H1 (cell line): ENCODE measurements around the gene MECR. TPM values are rescaled to one million over a fixed set of nuclear protein-coding genes. Genes with fewer than 3 reads are reported as not detected.

Experiments used
- CTCF ChIA-PET: fragments of 300-600 bp; sonication (Branson Sonifier 250); formaldehyde crosslinking; loops from one replicate; lab custom pipeline; 2021; ENCODE audit not compliant: partially characterized antibody; lab: Charles Lee
- POLR2A ChIA-PET: fragments of 300-600 bp; sonication (Branson Sonifier 250); formaldehyde crosslinking; loops from one replicate; lab custom pipeline; 2021; ENCODE audit warnings: inconsistent platforms; ENCODE audit not compliant: partially characterized antibody; lab: Charles Lee
- DNase-seq, 2 experiments: peaks; one replicate each; pipeline versions ENCODE4 v3.0.0 to v3.0.0-alpha.2; 2010 to 2022; ENCODE audit warnings: low spot score in 2 of 2, low read depth in 1 of 2, mixed read lengths in 1 of 2
- FAIRE-seq: peaks from 2 replicates; lab custom pipeline; 2011; peaks lifted over from hg19 to GRCh38; lab: Jason Lieb, UNC
- H2AFZ ChIP-seq: 2 replicates; pipeline ENCODE4 v1.8.1; 2012; ENCODE audit warnings: low read length, inconsistent platforms
- H2AK5ac ChIP-seq: 2 replicates; pipeline ENCODE4 v1.6.1; 2013; ENCODE audit warnings: low read depth, low read length
- H2BK120ac ChIP-seq: replicated peaks from 2 replicates; pipeline ENCODE3; 2013; ENCODE audit warnings: low read depth, low read length, inconsistent platforms
- H2BK12ac ChIP-seq: 2 replicates; pipeline ENCODE4 v1.6.1; 2013; ENCODE audit warnings: low read depth, low read length
- H2BK15ac ChIP-seq: 2 replicates; pipeline ENCODE4 v1.6.1; 2013; ENCODE audit warnings: low read length
- H2BK20ac ChIP-seq: 2 replicates; pipeline ENCODE4 v1.6.1; 2013; ENCODE audit warnings: low read length
- H2BK5ac ChIP-seq: 2 replicates; pipeline ENCODE4 v1.6.1; 2013; ENCODE audit warnings: low read depth, low read length
- H3K14ac ChIP-seq: 2 replicates; pipeline ENCODE4 v1.6.1; 2013; ENCODE audit warnings: inconsistent platforms; ENCODE audit not compliant: insufficient read length
- H3K18ac ChIP-seq: 2 replicates; pipeline ENCODE4 v1.6.1; 2013; ENCODE audit warnings: low read length; ENCODE audit errors: extremely low read depth
- H3K23ac ChIP-seq: 2 replicates; pipeline ENCODE4 v1.6.1; 2013; ENCODE audit warnings: inconsistent platforms; ENCODE audit not compliant: insufficient read length
- H3K23me2 ChIP-seq: 2 replicates; pipeline ENCODE4 v1.6.1; 2013; ENCODE audit warnings: low read depth, low read length
- H3K27ac ChIP-seq: 2 replicates; pipeline ENCODE4 v1.6.1; 2011; ENCODE audit warnings: low read depth, low read length, inconsistent platforms
- H3K27me3 ChIP-seq, 4 experiments: replicated peaks in 1 of 4; 1 replicate in 1 of 4; 2 replicates in 3 of 4; pipeline versions ENCODE4 v1.6.1 to v1.8.1; 2011 to 2013; ENCODE audit warnings: low read length in 3 of 4, mild to moderate bottlenecking in 3 of 4, inconsistent platforms in 2 of 4, mixed read lengths in 2 of 4, moderate library complexity in 1 of 4; ENCODE audit not compliant: control insufficient read depth in 3 of 4, insufficient read depth in 3 of 4; ENCODE audit errors: extremely low read depth in 1 of 4
- H3K36me3 ChIP-seq, 4 experiments: 2 replicates each; pipeline versions ENCODE4 v1.6.1 to v1.8.1; 2011 to 2013; ENCODE audit warnings: mild to moderate bottlenecking in 4 of 4, low read length in 3 of 4, moderate library complexity in 2 of 4, control low read depth in 1 of 4, inconsistent platforms in 1 of 4; ENCODE audit not compliant: insufficient read depth in 4 of 4, control insufficient read depth in 2 of 4
- H3K4ac ChIP-seq: replicated peaks from 2 replicates; pipeline ENCODE3; 2013; ENCODE audit warnings: low read length, low read depth, mixed read lengths, inconsistent platforms; ENCODE audit not compliant: insufficient read length
- H3K4me1 ChIP-seq, 4 experiments: replicated peaks in 1 of 4; 1 replicate in 1 of 4; 2 replicates in 3 of 4; pipeline versions ENCODE4 v1.6.1 to v1.8.1; 2011 to 2013; ENCODE audit warnings: low read length in 3 of 4, inconsistent platforms in 2 of 4, mixed read lengths in 1 of 4; ENCODE audit not compliant: insufficient read depth in 4 of 4, control insufficient read depth in 3 of 4
- H3K4me2 ChIP-seq, 2 experiments: 2 replicates each; pipeline versions ENCODE4 v1.6.1 to v1.8.1; 2011 to 2013; ENCODE audit warnings: low read depth in 2 of 2, low read length in 2 of 2, control low read depth in 1 of 2, inconsistent platforms in 1 of 2, mild to moderate bottlenecking in 1 of 2; ENCODE audit not compliant: insufficient read depth in 1 of 2
- H3K4me3 ChIP-seq, 4 experiments: fragments of 200-600, 300-600 bp in 1 of 4; sonication (generic), shearing (Covaris generic), sonication (Bioruptor Twin) in 1 of 4; 2 replicates each; pipeline versions ENCODE4 v1.5.1 to v1.8.1; 2011 to 2016; ENCODE audit warnings: low read length in 4 of 4, low read depth in 3 of 4, control low read depth in 2 of 4, inconsistent platforms in 2 of 4, mild to moderate bottlenecking in 2 of 4, mixed read lengths in 1 of 4, moderate library complexity in 1 of 4; ENCODE audit not compliant: insufficient read depth in 2 of 4; ENCODE audit errors: extremely low read depth in 1 of 4
- H3K56ac ChIP-seq: replicated peaks from 2 replicates; pipeline ENCODE3; 2013; ENCODE audit warnings: low read depth, mild to moderate bottlenecking, mixed read lengths, low read length, inconsistent platforms; ENCODE audit not compliant: insufficient read length
- H3K79me1 ChIP-seq: 2 replicates; pipeline ENCODE4 v1.6.1; 2013; ENCODE audit warnings: low read depth, low read length, control low read depth
- H3K79me2 ChIP-seq, 2 experiments: 2 replicates each; pipeline versions ENCODE4 v1.6.1 to v1.8.1; 2012 to 2013; ENCODE audit warnings: low read length in 2 of 2, mild to moderate bottlenecking in 2 of 2, inconsistent platforms in 1 of 2; ENCODE audit not compliant: insufficient read depth in 2 of 2, control insufficient read depth in 1 of 2
- H3K9ac ChIP-seq, 4 experiments: replicated peaks in 1 of 4; 1 replicate in 1 of 4; 2 replicates in 3 of 4; pipeline versions ENCODE4 v1.6.1 to v1.8.1; 2011 to 2013; ENCODE audit warnings: low read depth in 3 of 4, low read length in 3 of 4, control low read depth in 2 of 4, mild to moderate bottlenecking in 2 of 4, moderate library complexity in 2 of 4, inconsistent platforms in 1 of 4; ENCODE audit errors: extremely low read depth in 1 of 4
- H3K9me3 ChIP-seq, 2 experiments: 2 replicates each; pipeline versions ENCODE4 v1.6.1 to v1.8.1; 2012 to 2013; ENCODE audit warnings: mild to moderate bottlenecking in 2 of 2, moderate library complexity in 2 of 2, control low read depth in 1 of 2, inconsistent platforms in 1 of 2, low read depth in 1 of 2, low read length in 1 of 2, mixed read lengths in 1 of 2; ENCODE audit not compliant: insufficient read depth in 2 of 2
- H4K20me1 ChIP-seq, 2 experiments: replicated peaks in 1 of 2; 2 replicates each; pipeline versions ENCODE3 to v1.8.1; 2011 to 2013; ENCODE audit warnings: inconsistent platforms in 2 of 2, low read length in 2 of 2, mild to moderate bottlenecking in 1 of 2; ENCODE audit not compliant: insufficient read depth in 2 of 2, control insufficient read depth in 1 of 2
- H4K5ac ChIP-seq: 2 replicates; pipeline ENCODE4 v1.6.1; 2013; ENCODE audit warnings: low read length, low read depth, mixed read lengths, inconsistent platforms; ENCODE audit not compliant: insufficient read length
- H4K8ac ChIP-seq: 2 replicates; pipeline ENCODE4 v1.8.0; 2013; ENCODE audit warnings: mild to moderate bottlenecking, moderate library complexity, low read length, inconsistent platforms; ENCODE audit not compliant: insufficient read depth; ENCODE audit errors: extremely low read depth
- H4K91ac ChIP-seq: replicated peaks from 2 replicates; pipeline ENCODE3; 2013; ENCODE audit warnings: low read length, mixed read lengths, inconsistent platforms; ENCODE audit not compliant: insufficient read length
- CBX8 ChIP-seq: fragments of 300-800, 300-1000 bp; sonication (generic); IDR thresholded peaks from 2 replicates; pipeline ENCODE4 v1.7.1; 2016; ENCODE audit warnings: low read depth, low read length, borderline replicate concordance
- CTCF ChIP-seq, 3 experiments: IDR thresholded peaks; 1 replicate in 2 of 3; 2 replicates in 1 of 3; pipeline versions ENCODE4 v1.5.1 to v1.6.1; 2011; ENCODE audit warnings: low read length in 3 of 3, mild to moderate bottlenecking in 3 of 3, inconsistent platforms in 2 of 3, low read depth in 1 of 3, moderate library complexity in 1 of 3; ENCODE audit not compliant: insufficient read depth in 1 of 3; ENCODE audit errors: control extremely low read depth in 1 of 3
- GABPA ChIP-seq: IDR thresholded peaks from 2 replicates; pipeline ENCODE4 v1.6.1; 2011; ENCODE audit warnings: mild to moderate bottlenecking, low read length, moderate library complexity, borderline replicate concordance; ENCODE audit not compliant: insufficient read depth
- KDM4A ChIP-seq: IDR thresholded peaks from one replicate; pipeline ENCODE4 v1.7.1; 2012; ENCODE audit warnings: low read depth, mild to moderate bottlenecking, moderate library complexity, low read length, inconsistent platforms; ENCODE audit not compliant: severe bottlenecking
- POU5F1 ChIP-seq: IDR thresholded peaks from 2 replicates; pipeline ENCODE4 v1.6.1; 2011; ENCODE audit warnings: low read depth, mild to moderate bottlenecking, low read length, moderate library complexity
- YY1 ChIP-seq: IDR thresholded peaks from 2 replicates; pipeline ENCODE4 v1.6.1; 2011; ENCODE audit warnings: low read depth, mild to moderate bottlenecking, low read length
- WGBS, 2 experiments: shearing (Covaris generic) in 1 of 2; methylation state at CpG; one replicate each; pipeline versions ENCODE4 v1.1.6 to v1.1.7; 2013 to 2015; ENCODE audit warnings: low lambda C conversion rate in 2 of 2, mixed read lengths in 2 of 2, inconsistent platforms in 1 of 2, low coverage in 1 of 2, missing lambda C conversion rate in 1 of 2; ENCODE audit not compliant: insufficient replicate concordance in 2 of 2, insufficient coverage in 1 of 2, insufficient read length in 1 of 2; ENCODE audit errors: extremely low coverage in 1 of 2, missing lambda C conversion rate in 1 of 2; 5-methylcytosine and 5-hydroxymethylcytosine counted together
- polyA plus RNA-seq, 7 experiments: library from polyadenylated mRNA; depleted of rRNA in 3 of 7; stranded (reverse) in 5 of 7; unstranded in 2 of 7; fragments of >200 nt in 5 of 7; fragments of 200-250 nt in 2 of 7; gene quantifications; 1 replicate in 5 of 7; 2 replicates in 1 of 7; 4 replicates in 1 of 7; pipeline versions ENCODE4 v1.2.1 to v1.2.3, GENCODE V29; 2011 to 2013; ENCODE audit warnings: missing spikeins in 2 of 7, mixed read lengths in 2 of 7
- total RNA-seq: library from RNA; stranded (reverse); fragmentation: NEBNext Ultra II Directional; extraction: Animal tissue kit (Norgen Biotek cat#: 25700); gene quantifications from 2 replicates; pipeline ENCODE4 v1.2.1, GENCODE V29; 2021
- TF ChIP-seq, protein P1 (sequence below): IDR thresholded peaks from 2 replicates; pipeline ENCODE4 v1.6.1; 2012; ENCODE audit warnings: inconsistent platforms

The MECR gene
- total and polyA plus RNA-seq, 2 of the 8 experiments (the other 6 are each of a cell fraction or from before 2014, with no cell fraction given) = 24.2 to 24.4 TPM

GRCh38 chr1:29258976-29259801 lies 28.5 kb upstream of the MECR start:
- Histone ChIP-seq H3K9ac (no peak overlapping the region), H2AFZ (no peak overlapping the region), H3K27me3 (peaks cover 7 to 33% (median 27%) of the 10 kb centered on the region in 4 experiments)
- TF ChIP-seq, protein P1, sequence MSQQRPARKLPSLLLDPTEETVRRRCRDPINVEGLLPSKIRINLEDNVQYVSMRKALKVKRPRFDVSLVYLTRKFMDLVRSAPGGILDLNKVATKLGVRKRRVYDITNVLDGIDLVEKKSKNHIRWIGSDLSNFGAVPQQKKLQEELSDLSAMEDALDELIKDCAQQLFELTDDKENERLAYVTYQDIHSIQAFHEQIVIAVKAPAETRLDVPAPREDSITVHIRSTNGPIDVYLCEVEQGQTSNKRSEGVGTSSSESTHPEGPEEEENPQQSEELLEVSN = peak; percentile 45
- TF ChIP-seq CBX8 = no peak
- peak in 1 of 3 experiments; percentile 15; a peak in 2 of 4 replicates for TF ChIP-seq CTCF (IDR thresholded peaks at IDR 0.05; ENCODE audit: control extremely low read depth in 1 of 3, insufficient read depth in 1 of 3, low read depth in 1 of 3, low read length in 3 of 3)
- TF ChIP-seq GABPA = no peak
- TF ChIP-seq POU5F1 = no peak
- 0 out of 2 replicates have a peak, but pooled peaks have one; percentile 22 for TF ChIP-seq YY1
- no peak for TF ChIP-seq KDM4A

More at GRCh38 chr1:29258976-29259801, 28.5 kb upstream of the MECR start:
- Histone ChIP-seq H2BK120ac (no peak overlapping the region), H4K20me1 (peaks cover 0 to 8% of the 10 kb centered on the region in 2 experiments), H2BK15ac (no peak overlapping the region), H3K9me3 (no peaks in the 10 kb centered on the region), H4K8ac (peak overlapping the region; percentile 65), H2BK5ac (no peak overlapping the region), H3K4me1 (peaks cover 8 to 23% (median 16%) of the 10 kb centered on the region in 4 experiments), H3K27ac (no peak overlapping the region), H4K91ac (no peak overlapping the region), H3K79me1 (no peaks in the 10 kb centered on the region), H3K56ac (peak overlapping the region; percentile 63), H2BK20ac (no peak overlapping the region), H2AK5ac (no peak overlapping the region), H3K36me3 (no peaks in the 10 kb centered on the region; a peak in 1 of 8 replicates), H3K23me2 (peaks cover 14% of the 10 kb centered on the region; the same call in 1 of the 2 replicates), H4K5ac (no peak overlapping the region), H3K23ac (no peak overlapping the region), H2BK12ac (no peak overlapping the region; the same call in 1 of the 2 replicates), H3K79me2 (no peaks in the 10 kb centered on the region), H3K4me2 (peak overlapping the region; percentile 62 to 85), H3K4ac (no peak overlapping the region), H3K18ac (no peak overlapping the region), H3K14ac (no peak overlapping the region), H3K4me3 (peak overlapping the region; percentile 47 to 69 (median 51))
- POLR2A ChIA-PET = interaction anchor here (1.1 to 2.6 kb wide), 4 partner anchors 9 to 29 kb away, joined by 3 to 11 read pairs (median 7); partner anchors contain the start of gene MECR
- no peak for DNase-seq
- no peak for FAIRE-seq
- CTCF ChIA-PET = interaction anchor here (0.8 to 4.6 kb wide), 7 partner anchors 11 to 82 kb away, joined by 3 to 19 read pairs (median 5); no protein-coding TSS in a partner anchor
- 14% methylated on average over 30 of the region's 38 CpGs; no CpG with 5 or more reads in 1 of the 2 experiments for WGBS, 2 experiments
